Dendritic cell treated with granulocyte-macrophage colony-stimulating factor and Interleukin-4, amounts not matched to agents 40 ng/mL and 50 ng/mL, for 4 days (primary cell): ENCODE results near the gene CNTLN.

Source experiments
- H3K27ac Mint-ChIP-seq: one replicate; pipeline ENCODE4 v1.8.0; 2022; ENCODE audit warnings: mild to moderate bottlenecking, mixed read lengths
- H3K27me3 Mint-ChIP-seq: one replicate; pipeline ENCODE4 v1.8.0; 2022; ENCODE audit warnings: mild to moderate bottlenecking, mixed read lengths
- H3K36me3 Mint-ChIP-seq: one replicate; pipeline ENCODE4 v1.8.0; 2022; ENCODE audit warnings: low read depth, mixed read lengths
- H3K4me1 Mint-ChIP-seq: one replicate; pipeline ENCODE4 v1.8.0; 2022; ENCODE audit warnings: low read depth, mixed read lengths
- H3K4me3 Mint-ChIP-seq: one replicate; pipeline ENCODE4 v1.8.0; 2022; ENCODE audit warnings: mild to moderate bottlenecking, moderate library complexity, mixed read lengths
- H3K9me3 Mint-ChIP-seq: one replicate; pipeline ENCODE4 v1.8.0; 2022; ENCODE audit warnings: mixed read lengths
- intact Hi-C: fragments of 100-400 bp; cut with micrococcal nuclease; formaldehyde crosslinking; loops from one replicate; pipeline ENCODE4 v1.15.0; 2022

The CNTLN gene

DNA sequence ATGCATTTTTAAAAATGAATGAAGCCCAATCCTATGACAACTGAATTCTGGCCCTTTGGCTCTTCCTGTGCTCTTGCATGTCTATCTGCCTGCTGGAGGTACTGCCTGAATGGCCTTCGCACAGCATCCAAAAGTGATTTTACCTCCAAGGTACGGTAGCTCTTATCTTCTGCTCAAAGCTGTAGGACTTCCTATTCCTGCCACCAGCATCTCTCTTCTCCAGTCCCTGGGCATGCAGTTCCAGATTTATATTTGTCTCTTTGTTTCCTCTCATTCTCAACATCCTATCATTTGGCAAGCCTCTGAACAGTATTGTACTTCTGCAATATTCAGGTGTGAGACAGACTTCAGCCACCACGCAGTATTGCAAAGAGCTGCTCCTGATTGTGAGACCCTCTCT, 400.3 kb downstream of the CNTLN start:
- intact Hi-C loops: no loop called here

GRCh38 chr9:17536027-17536426, 401.2 kb downstream of the CNTLN start:
- intact Hi-C loops: no loop called here
- H3K4me3 Mint-ChIP-seq: no peak overlapping the region
- H3K4me1 Mint-ChIP-seq: peaks cover 5% of the 10 kb centered on the region

More for the DNA sequence above, 400.3 kb downstream of the CNTLN start:
- Mint-ChIP-seq H3K4me1 (peaks cover 5% of the 10 kb centered on the region), H3K36me3 (no peaks in the 10 kb centered on the region), H3K27me3 (peaks cover 3% of the 10 kb centered on the region), H3K4me3 (no peak overlapping the region), H3K27ac (no peak overlapping the region), H3K9me3 (peaks cover 12% of the 10 kb centered on the region)

GRCh38 chr9:17551023-17551422, 416.2 kb downstream of the CNTLN start:
- Mint-ChIP-seq H3K36me3 (no peaks in the 10 kb centered on the region), H3K27ac (no peak overlapping the region), H3K4me1 (no peaks in the 10 kb centered on the region), H3K9me3 (peaks cover 20% of the 10 kb centered on the region), H3K4me3 (no peak overlapping the region), H3K27me3 (no peaks in the 10 kb centered on the region)
- intact Hi-C loops: no loop called here

More at GRCh38 chr9:17536027-17536426, 401.2 kb downstream of the CNTLN start:
- H3K27ac Mint-ChIP-seq: no peak overlapping the region
- peaks cover 21% of the 10 kb centered on the region for H3K9me3 Mint-ChIP-seq
- H3K36me3 Mint-ChIP-seq: no peaks in the 10 kb centered on the region
- peaks cover 3% of the 10 kb centered on the region for H3K27me3 Mint-ChIP-seq
